GM23248 (cell line): Measurements from ENCODE around the gene SMG7.

Experiments
- EZH2 ChIP-seq: fragments of 200-600 bp; sonication (generic); IDR thresholded peaks from 2 replicates; pipeline ENCODE4 v1.6.1; 2018; ENCODE audit warnings: antibody characterized with exemption, mild to moderate bottlenecking; ENCODE audit not compliant: insufficient read depth, poor library complexity, severe bottlenecking
- EZH2phosphoT487 ChIP-seq: fragments of 200-600 bp; sonication (generic); IDR thresholded peaks from 2 replicates; pipeline ENCODE4 v1.6.1; 2018; ENCODE audit warnings: antibody characterized with exemption, moderate library complexity, mild to moderate bottlenecking, low read depth; ENCODE audit not compliant: insufficient read depth

DNA sequence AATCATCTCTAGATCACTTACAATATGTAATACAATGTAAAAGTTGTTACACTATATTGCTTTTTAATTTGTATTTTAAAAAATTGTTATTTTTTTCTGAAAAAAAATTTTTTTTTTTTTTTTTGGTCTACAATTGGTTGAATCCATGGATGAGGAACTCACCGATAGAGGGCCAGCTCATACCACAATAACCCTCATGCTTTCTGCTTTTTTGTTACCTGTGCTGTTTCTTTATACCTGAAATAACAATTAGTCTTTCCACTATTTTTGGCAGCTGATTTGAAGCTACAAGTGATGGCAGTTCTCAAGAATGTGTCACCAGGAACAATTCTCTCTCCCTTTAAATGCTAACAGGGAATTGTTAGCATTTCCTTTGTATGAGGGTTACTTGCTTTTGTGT, 12.0 kb downstream of the SMG7 start:
- TF ChIP-seq EZH2 (no peak), EZH2phosphoT487 (no peak)
